ENCODE results near the gene SEC24A.

- TF ChIP-seq CTCF (IDR thresholded peaks at IDR 0.05) (no peak), EP300 (IDR thresholded peaks at IDR 0.05) (no peak), POLR2AphosphoS5 (IDR thresholded peaks at IDR 0.05) (no peak), POLR2A (IDR thresholded peaks at IDR 0.05) (no peak)
Observed at GRCh38 chr5:134724872-134725271, 76.3 kb downstream of the SEC24A start.

Data from suprapubic skin (tissue), 4 donors.